Endothelial cell (in vitro differentiated cells): ENCODE results near the gene CHODL. TPM values are rescaled to one million over a fixed set of nuclear protein-coding genes. Genes with fewer than 3 reads are reported as not detected.

ENCODE experiments used
- DNase-seq: peaks from one replicate; pipeline ENCODE4 v3.0.0; 2021; ENCODE audit warnings: low spot score
- H3K27ac Mint-ChIP-seq: one replicate; pipeline ENCODE4 v1.8.0; 2021; ENCODE audit warnings: mixed read lengths, inconsistent platforms; ENCODE audit not compliant: unreplicated experiment
- H3K27me3 Mint-ChIP-seq: one replicate; pipeline ENCODE4 v1.8.0; 2021; ENCODE audit warnings: mild to moderate bottlenecking, moderate library complexity, mixed read lengths, inconsistent platforms; ENCODE audit not compliant: unreplicated experiment
- H3K36me3 Mint-ChIP-seq: one replicate; pipeline ENCODE4 v1.8.0; 2021; ENCODE audit warnings: mild to moderate bottlenecking, low read depth, mixed read lengths, inconsistent platforms; ENCODE audit not compliant: unreplicated experiment
- H3K4me1 Mint-ChIP-seq: one replicate; pipeline ENCODE4 v1.8.0; 2021; ENCODE audit warnings: mild to moderate bottlenecking, mixed read lengths, inconsistent platforms; ENCODE audit not compliant: unreplicated experiment
- H3K4me3 Mint-ChIP-seq: one replicate; pipeline ENCODE4 v1.8.0; 2021; ENCODE audit warnings: mild to moderate bottlenecking, mixed read lengths, inconsistent platforms; ENCODE audit not compliant: unreplicated experiment
- H3K9me3 Mint-ChIP-seq: one replicate; pipeline ENCODE4 v1.8.0; 2021; ENCODE audit warnings: mixed read lengths, inconsistent platforms; ENCODE audit not compliant: unreplicated experiment
- total RNA-seq: library from RNA; stranded (reverse); fragmentation: NEBNext Ultra II Directional; extraction: Animal tissue kit (Norgen Biotek cat#: 25700); gene quantifications from one replicate; pipeline ENCODE4 v1.2.1, GENCODE V29; 2021; ENCODE audit not compliant: unreplicated experiment
- TF ChIP-seq, protein P1 (sequence below): fragments of 200-600 bp; sonication (generic); IDR thresholded peaks from one replicate; pipeline ENCODE4 v1.5.0; 2021; ENCODE audit warnings: antibody characterized with exemption; ENCODE audit not compliant: unreplicated experiment

Gene CHODL
- total RNA-seq, 1 donor from 2014 or later = 0.46 TPM

DNA sequence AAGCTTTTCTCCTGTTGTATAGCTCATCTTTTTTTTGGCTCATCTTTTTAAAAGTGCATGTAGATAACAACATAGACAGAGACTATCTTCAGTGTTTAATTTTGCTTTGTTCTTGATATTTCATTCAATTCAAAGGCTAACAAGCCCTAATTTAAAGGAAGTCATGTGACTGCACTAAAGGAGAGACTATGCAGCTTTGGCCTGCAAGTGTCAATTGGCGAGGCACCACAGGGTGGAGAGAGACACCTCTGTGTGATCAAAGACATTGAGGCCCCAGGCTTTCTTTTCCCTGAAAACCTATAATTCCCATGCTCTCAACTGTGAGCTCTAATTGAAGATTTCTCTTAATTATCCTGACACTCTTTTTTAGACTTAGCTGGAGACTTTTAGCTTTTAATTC is 53.6 kb downstream of the CHODL start:
- DNase-seq = no peak
- TF ChIP-seq, protein P1, sequence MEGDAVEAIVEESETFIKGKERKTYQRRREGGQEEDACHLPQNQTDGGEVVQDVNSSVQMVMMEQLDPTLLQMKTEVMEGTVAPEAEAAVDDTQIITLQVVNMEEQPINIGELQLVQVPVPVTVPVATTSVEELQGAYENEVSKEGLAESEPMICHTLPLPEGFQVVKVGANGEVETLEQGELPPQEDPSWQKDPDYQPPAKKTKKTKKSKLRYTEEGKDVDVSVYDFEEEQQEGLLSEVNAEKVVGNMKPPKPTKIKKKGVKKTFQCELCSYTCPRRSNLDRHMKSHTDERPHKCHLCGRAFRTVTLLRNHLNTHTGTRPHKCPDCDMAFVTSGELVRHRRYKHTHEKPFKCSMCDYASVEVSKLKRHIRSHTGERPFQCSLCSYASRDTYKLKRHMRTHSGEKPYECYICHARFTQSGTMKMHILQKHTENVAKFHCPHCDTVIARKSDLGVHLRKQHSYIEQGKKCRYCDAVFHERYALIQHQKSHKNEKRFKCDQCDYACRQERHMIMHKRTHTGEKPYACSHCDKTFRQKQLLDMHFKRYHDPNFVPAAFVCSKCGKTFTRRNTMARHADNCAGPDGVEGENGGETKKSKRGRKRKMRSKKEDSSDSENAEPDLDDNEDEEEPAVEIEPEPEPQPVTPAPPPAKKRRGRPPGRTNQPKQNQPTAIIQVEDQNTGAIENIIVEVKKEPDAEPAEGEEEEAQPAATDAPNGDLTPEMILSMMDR = no peak
- H3K4me3 Mint-ChIP-seq = no peak overlapping the region

More for the DNA sequence above, 53.6 kb downstream of the CHODL start:
- H3K27me3 Mint-ChIP-seq = no peaks in the 10 kb centered on the region
- H3K9me3 Mint-ChIP-seq = no peaks in the 10 kb centered on the region
- H3K4me1 Mint-ChIP-seq = no peaks in the 10 kb centered on the region
- H3K36me3 Mint-ChIP-seq = no peaks in the 10 kb centered on the region
- no peak overlapping the region for H3K27ac Mint-ChIP-seq

Other genes starting within 250 kb of the CHODL start
- not detected for gene TMPRSS15, start 159.0 kb downstream of the CHODL start, total RNA-seq